Daoy (cell line): Measurements from ENCODE around the gene CIBAR2. TPM values are rescaled to one million over a fixed set of nuclear protein-coding genes. Genes with fewer than 3 reads are reported as not detected.

Experiments used
- DNase-seq: peaks from one replicate; pipeline ENCODE4 v3.0.0-alpha.2; 2015; ENCODE audit warnings: low read depth
- total RNA-seq: library from RNA; depleted of rRNA; stranded (reverse); fragments of >200 nt; shearing (Covaris generic); gene quantifications from 2 replicates; pipeline ENCODE4 v1.2.3, GENCODE V29; 2014

The CIBAR2 gene
- total RNA-seq, 1 experiment from 2014 or later: not detected

GRCh38 chr16:85144026-85144915, 32.0 kb upstream of the CIBAR2 start:
- no peak for DNase-seq

DNA sequence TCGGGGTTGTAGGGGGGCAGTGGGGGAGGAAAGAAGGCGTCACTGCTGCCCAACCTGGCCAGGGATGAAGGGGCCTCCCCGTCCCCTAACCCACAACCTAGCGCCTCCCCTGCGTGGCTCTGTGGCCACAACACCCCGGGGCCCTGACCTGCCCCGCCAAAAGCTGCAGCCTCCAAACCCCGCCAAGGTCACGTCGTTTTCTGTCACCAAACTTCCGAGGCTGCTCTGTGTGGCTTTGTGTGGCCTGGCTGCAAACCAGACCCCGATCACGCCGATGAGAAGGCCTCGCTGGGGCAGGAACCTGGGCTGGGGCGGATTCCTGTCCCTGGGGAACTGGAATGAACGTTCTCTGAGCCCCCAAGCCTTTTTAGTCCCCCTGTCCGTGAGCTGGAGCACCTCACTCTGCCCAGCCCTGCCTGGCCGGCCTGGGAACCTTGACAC, 30.5 kb upstream of the CIBAR2 start:
- no peak for DNase-seq

GRCh38 chr16:85142129-85142513, 29.8 kb upstream of the CIBAR2 start:
- DNase-seq: no peak

DNA sequence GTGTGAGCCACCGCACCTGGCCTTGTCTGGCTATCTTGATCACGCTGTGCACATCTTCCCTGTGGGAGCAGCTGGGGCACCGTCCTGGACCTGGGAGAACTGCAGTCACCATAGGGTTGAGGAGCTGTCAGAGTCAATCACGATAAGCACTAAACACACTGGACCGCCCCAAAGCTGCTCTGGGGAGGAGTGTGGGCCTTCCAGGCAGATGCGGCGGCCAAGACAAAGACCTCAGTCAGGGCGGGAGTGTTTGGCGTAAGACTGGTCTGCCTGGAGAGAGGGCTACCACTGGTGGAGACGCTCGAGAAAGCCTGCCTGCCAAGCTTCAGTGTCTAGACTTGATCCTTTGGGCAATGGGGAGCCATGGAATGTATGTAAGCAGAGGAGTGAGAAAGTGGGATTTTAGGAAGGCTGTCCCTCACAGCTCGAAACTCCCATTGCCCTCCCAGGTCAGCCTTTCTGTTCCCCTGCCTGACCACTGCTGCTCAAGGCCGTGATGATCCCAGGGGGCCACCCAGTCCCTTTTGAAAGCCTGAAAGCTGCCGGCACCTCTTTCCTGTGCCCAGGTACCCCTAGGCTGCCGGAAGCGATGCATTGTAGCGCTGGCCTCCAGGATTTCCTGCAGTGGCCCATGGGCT, 29.3 kb upstream of the CIBAR2 start:
- no peak for DNase-seq

- DNase-seq: no peak
These were observed 28.3 kb upstream of the CIBAR2 start for GRCh38 chr16:85140455-85141012.

DNA sequence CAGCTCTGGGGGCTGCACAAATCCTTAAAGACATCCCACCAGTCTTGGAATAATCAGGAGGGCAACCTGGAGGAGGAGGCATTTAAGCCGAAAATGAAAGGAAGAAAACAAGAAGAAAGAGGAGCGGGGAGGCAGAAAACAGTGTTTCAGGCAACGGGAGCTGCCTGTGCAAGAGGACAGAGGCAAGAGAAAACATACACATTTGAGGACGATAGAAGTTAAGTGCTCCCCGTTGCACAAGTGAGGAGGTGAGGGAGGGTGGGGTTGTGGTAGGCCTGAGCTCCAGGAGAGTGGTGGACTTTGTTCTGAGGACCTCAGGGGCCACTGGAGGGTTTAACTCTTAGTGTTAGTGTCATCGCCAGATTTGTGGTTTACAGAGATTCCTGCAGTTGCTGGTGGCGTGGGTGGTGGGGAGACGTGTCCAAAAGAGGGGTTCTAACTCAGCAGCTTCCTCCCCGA, 27.6 kb upstream of the CIBAR2 start:
- DNase-seq: no peak

DNA sequence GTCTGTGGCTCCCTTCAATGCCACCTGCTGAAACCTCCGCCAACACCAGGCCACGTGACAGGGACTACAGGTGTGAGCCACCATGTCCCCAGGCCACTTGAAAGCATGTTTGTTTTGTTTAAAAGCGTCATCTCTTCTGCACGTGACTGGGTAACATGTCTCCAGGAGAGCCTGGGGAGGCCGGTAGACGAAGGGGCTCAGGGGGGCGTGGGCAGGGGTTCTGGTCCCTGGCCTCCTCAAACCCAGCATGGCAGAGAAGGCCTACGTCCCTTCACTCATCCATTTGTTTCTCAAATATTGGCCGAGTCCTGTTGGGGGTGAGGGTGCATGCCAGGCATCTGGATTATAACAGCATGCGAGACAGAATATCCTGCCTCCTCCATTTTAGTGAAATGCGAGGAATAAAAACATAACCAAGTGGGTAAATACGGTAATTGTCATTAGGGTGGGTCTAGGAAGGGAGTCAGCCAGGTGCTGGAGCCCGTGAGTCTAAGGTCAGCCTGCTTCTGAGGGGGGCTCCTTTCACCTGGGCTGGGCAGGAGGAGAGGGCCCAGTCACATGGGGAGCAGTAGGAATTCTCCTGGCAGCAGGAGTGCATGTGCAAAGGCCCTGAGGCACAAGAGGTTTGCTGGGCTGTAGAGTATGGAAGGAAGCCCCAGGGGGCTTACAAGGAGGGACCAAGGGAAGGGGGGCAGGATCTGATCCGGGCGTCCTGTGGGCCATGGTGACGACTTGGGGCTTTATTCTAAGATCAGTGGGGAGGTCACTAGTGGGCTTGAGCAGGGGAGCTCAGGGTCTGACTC, 26.8 kb upstream of the CIBAR2 start:
- DNase-seq: no peak

- no peak for DNase-seq
These were observed 26.0 kb upstream of the CIBAR2 start for GRCh38 chr16:85138073-85138824.

DNA sequence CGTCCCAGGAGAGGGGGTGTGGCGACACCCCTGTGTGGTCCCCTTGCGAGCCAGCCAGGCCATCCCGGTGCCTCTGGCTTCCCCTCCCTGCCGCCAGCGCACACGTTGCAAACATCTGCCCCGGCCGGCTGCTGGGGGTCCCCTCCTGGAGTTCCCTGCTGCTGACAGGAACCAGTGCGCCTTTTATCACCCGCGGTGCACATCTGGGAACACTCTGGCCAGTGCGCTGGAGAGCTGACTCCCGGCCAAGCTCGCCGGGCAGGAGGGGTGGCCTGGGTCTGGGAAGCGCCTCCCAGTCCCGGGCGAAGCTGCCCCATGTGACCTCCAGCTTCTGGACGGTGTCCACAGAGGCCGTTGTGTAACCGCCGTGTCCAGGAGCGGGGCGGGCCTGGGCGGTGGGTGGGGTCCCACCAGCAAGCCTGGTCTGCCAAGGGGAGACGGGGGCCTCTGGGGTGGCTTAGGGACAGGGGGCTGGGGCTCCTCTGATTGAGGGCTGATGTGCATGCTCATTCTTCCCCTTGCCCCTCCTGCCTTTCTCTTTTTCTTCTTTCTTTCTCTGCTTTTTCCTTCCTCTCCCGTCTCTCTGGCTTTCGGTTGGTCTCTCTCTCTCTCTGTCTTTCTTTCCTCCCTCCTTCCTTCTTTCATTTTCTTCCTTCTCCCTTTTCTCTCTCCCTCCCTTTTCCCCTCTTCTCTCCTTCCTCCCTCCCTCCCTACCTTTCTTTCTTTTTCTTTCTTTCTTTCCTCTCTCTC, 25.2 kb upstream of the CIBAR2 start:
- DNase-seq: peak; percentile 65

GRCh38 chr16:85136702-85137322, 24.5 kb upstream of the CIBAR2 start:
- peak; percentile 26 for DNase-seq

- no peak for DNase-seq
These were observed 24.0 kb upstream of the CIBAR2 start for GRCh38 chr16:85136213-85136701.

DNA sequence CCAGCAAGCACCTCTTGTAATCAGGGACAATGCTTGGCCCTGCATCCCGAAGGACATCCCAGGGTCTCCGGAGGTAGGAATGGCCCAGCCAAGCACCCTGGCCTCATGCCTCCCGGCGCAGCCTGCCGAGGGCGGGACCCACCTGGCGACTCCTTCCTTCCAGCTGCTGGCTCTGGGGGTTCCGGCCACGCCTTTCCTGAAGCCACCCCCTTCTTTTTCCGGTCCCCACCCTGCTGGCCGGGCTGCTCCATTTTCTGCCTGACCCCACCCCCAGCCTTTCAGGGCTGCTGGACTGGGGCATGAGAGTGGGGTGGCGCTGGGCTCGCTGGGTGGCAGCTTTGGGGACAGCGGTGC, 22.5 kb upstream of the CIBAR2 start:
- no peak for DNase-seq

- no peak for DNase-seq
These were observed 22.0 kb upstream of the CIBAR2 start for GRCh38 chr16:85134076-85134788.

DNA sequence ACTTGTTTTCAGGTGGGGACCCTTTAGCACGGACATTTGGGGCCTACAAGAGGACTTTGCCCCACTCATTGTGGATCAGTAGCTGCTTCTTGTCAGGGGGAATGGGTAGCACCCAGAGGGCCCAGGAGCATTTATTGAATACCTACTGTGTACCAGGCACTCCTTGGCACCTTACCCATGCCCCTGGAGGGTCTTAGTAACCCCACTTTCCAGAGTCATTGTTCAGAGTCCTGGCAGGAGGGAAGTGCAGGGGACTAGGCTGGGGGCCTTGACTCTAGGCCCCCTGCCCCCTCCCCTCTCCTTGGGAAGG, 21.0 kb upstream of the CIBAR2 start:
- DNase-seq: no peak

- no peak for DNase-seq
These were observed 20.4 kb upstream of the CIBAR2 start for GRCh38 chr16:85132456-85133289.

GRCh38 chr16:85130705-85131028, 18.4 kb upstream of the CIBAR2 start:
- DNase-seq: no peak

DNA sequence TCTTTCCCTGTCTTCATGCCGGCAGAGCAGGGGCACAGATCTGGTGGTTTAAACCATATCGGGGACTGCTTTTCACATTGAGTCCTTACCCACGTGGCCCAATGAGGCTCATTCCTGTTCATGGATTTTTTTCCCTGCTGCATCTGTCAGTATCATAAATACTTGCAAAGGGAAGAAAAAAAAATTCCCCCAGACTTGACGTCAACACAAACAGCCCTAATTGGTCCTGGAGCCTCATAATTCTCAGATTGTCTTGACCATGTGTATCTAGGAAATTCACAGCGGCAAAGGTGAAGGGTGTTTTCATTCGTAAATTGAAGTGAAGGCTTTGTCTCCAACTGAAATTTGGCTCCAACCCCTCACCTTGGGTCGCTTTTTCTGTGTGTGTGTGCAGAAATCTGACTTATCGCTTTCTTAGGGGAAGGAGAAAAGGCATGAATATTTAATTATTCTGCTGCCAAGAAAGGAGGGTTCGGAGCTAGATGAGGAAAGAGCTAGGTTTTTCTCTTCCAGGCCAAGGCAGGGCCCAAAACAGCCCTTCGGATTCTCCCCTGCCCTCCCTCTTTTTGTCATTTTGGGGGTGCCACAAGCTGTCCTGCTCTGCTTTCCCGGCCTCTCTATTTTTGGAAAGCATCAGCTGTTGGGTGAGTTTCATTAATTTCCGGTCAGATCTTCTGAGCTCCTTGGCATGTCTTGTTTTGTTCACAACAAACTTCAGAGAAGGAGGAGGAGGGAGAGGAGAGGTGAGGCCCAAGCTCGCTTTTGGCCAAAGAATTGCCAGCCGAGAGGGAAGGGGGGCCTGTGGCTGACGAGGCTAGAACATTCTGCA, 17.8 kb upstream of the CIBAR2 start:
- DNase-seq: no peak
